ENCODE results near the gene VTI1A. TPM values are rescaled to one million over a fixed set of nuclear protein-coding genes. Genes with fewer than 3 reads are reported as not detected.

The VTI1A gene
- total RNA-seq, 1 experiment from 2014 or later = 22.0 TPM

- no peak overlapping the region for H4K8ac ChIP-seq (replicated peaks; ENCODE audit: insufficient read length, low read depth, low read length)
- H3T11ph ChIP-seq (ENCODE audit: low read length) = no peak overlapping the region
- no peak overlapping the region for H3K4ac ChIP-seq (ENCODE audit: low read depth, low read length)
- H3K9me3 ChIP-seq (ENCODE audit: control insufficient read depth, low read depth, low read length) = no peaks in the 10 kb centered on the region
- no peak overlapping the region for H3K18ac ChIP-seq (ENCODE audit: insufficient read length, low read depth, low read length)
- no peaks in the 10 kb centered on the region for H3K23me2 ChIP-seq (ENCODE audit: insufficient read length, low read depth, low read length, poor library complexity, severe bottlenecking)
- Mint-ChIP-seq H3K4me1 (peaks cover 20 to 23% of the 10 kb centered on the region in 2 experiments), H3K27me3 (ENCODE audit: low read depth) (no peaks in the 10 kb centered on the region), H3K36me3 (ENCODE audit: insufficient read depth in 1 of 3, low read depth in 3 of 3) (0 out of 7 replicates have a peak, but pooled peaks cover 0 to 2% (median 0%) of the 10 kb centered on the region in 3 experiments), H3K27ac (no peak overlapping the region), H3K4me3 (no peak overlapping the region), H3K9me3 (no peaks in the 10 kb centered on the region)
- H3K27me3 ChIP-seq (ENCODE audit: insufficient read depth, low read length) = no peaks in the 10 kb centered on the region
- H3K9ac ChIP-seq (ENCODE audit: extremely low read depth, insufficient read length, low read length) = no peak overlapping the region
- no peak overlapping the region for H2BK120ac ChIP-seq (ENCODE audit: low read depth, low read length, poor library complexity, severe bottlenecking)
- H3K56ac ChIP-seq (ENCODE audit: insufficient read length, low read depth, low read length) = no peak overlapping the region
- no peak for DNase-seq
- no peak overlapping the region for H2BK12ac ChIP-seq (ENCODE audit: insufficient read length, low read depth, low read length)
- H2BK15ac ChIP-seq (ENCODE audit: low read depth, low read length) = no peak overlapping the region
- no peak overlapping the region for H3K4me2 ChIP-seq (ENCODE audit: insufficient read depth, insufficient read length, low read length)
- no peaks in the 10 kb centered on the region for H4K20me1 ChIP-seq (ENCODE audit: control insufficient read depth, insufficient read depth, insufficient read length)
- peaks cover 8% of the 10 kb centered on the region; the same call in 1 of the 2 replicates for H3K4me1 ChIP-seq (ENCODE audit: insufficient read depth, low read length)
- H4K5ac ChIP-seq (ENCODE audit: insufficient read length, low read depth, low read length) = no peak overlapping the region
- H4K91ac ChIP-seq (ENCODE audit: insufficient read length, low read depth, low read length) = no peak overlapping the region
- TF ChIP-seq, protein P1, sequence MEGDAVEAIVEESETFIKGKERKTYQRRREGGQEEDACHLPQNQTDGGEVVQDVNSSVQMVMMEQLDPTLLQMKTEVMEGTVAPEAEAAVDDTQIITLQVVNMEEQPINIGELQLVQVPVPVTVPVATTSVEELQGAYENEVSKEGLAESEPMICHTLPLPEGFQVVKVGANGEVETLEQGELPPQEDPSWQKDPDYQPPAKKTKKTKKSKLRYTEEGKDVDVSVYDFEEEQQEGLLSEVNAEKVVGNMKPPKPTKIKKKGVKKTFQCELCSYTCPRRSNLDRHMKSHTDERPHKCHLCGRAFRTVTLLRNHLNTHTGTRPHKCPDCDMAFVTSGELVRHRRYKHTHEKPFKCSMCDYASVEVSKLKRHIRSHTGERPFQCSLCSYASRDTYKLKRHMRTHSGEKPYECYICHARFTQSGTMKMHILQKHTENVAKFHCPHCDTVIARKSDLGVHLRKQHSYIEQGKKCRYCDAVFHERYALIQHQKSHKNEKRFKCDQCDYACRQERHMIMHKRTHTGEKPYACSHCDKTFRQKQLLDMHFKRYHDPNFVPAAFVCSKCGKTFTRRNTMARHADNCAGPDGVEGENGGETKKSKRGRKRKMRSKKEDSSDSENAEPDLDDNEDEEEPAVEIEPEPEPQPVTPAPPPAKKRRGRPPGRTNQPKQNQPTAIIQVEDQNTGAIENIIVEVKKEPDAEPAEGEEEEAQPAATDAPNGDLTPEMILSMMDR (conservative IDR thresholded peaks at IDR 0.05) = no peak
- H3K14ac ChIP-seq (ENCODE audit: insufficient read depth, low read length) = no peak overlapping the region
- H2AFZ ChIP-seq (ENCODE audit: low read length) = no peak overlapping the region
- no peak overlapping the region for H2BK5ac ChIP-seq (ENCODE audit: insufficient read length, low read length)
- no peak overlapping the region for H3K23ac ChIP-seq (ENCODE audit: insufficient read length, low read depth, low read length)
- H3K27ac ChIP-seq (ENCODE audit: insufficient read length, low read depth, low read length) = no peak overlapping the region
- H3K79me2 ChIP-seq (ENCODE audit: insufficient read depth, low read length) = no peaks in the 10 kb centered on the region
- no peak overlapping the region for H2BK20ac ChIP-seq (ENCODE audit: low read depth, low read length, poor library complexity, severe bottlenecking)
- H2AK5ac ChIP-seq (ENCODE audit: insufficient read length, low read length) = no peak overlapping the region
- H3K79me1 ChIP-seq (ENCODE audit: insufficient read depth, low read depth, low read length, poor library complexity, severe bottlenecking) = no peaks in the 10 kb centered on the region
Observed at GRCh38 chr10:112666094-112666493, 219.1 kb downstream of the VTI1A start.

Measured in H9 (cell line).